Measurements from ENCODE around the gene HSPA12B. TPM values are rescaled to one million over a fixed set of nuclear protein-coding genes. Genes with fewer than 3 reads are reported as not detected.

Gene HSPA12B
- total and polyA plus RNA-seq, 2 of the 13 experiments (the other 11 are each of a cell fraction or from before 2014, with no cell fraction given) = 0.01 TPM; not detected in 1

DNA sequence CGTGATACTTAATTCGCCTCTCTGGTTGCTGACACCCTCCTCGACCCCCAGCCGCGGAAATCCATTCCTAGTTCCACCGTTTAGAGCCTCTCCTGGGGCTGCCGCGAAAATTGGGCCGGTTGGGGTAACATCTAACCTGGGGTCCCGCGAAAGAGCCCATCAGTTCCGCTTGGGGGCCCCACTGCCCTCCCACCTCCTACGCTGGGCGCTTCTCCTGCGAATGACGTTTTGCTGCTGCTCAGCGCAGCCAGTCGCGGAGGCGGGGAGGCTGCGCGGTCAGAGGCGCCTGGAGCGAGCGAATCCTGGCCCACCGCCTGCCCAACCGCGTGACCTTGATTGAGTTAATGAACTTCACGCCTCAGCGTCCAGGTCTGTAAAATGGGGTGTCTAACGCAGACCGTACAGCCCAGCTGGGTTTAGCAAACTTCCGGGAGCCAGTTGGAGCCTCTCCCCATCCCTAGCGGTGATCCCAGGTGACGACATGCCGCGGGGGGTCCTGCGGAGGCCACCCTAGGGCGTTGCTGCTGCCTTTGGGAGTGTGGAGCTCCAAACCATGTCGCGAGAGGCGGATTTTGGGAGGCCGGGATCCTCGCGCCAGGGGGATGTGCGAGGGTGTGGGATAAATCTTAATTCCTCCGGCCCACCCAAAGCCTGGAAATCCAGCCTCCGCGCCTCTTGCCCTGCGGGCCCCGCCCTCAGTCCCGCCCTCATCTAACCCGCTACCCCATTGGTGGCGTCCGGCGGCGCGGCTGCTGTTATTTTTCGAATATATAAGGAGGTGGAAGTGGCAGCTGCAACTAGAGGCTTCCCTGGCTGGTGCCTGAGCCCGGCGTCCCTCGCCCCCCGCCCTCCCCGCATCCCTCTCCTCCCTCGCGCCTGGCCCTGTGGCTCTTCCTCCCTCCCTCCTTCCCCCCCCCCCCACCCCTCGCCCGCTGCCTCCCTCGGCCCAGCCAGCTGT lies 63.3 kb downstream of the HSPA12B start, which contains the start of gene CDC25B (continued):
- TF ChIP-seq GPN1 (CRISPR knock-in tag; IDR thresholded peaks at IDR 0.05; ENCODE audit: borderline replicate concordance) (no peak), RBAK (CRISPR knock-in tag; IDR thresholded peaks at IDR 0.05) (no peak)
- TF ChIP-seq, protein P1, sequence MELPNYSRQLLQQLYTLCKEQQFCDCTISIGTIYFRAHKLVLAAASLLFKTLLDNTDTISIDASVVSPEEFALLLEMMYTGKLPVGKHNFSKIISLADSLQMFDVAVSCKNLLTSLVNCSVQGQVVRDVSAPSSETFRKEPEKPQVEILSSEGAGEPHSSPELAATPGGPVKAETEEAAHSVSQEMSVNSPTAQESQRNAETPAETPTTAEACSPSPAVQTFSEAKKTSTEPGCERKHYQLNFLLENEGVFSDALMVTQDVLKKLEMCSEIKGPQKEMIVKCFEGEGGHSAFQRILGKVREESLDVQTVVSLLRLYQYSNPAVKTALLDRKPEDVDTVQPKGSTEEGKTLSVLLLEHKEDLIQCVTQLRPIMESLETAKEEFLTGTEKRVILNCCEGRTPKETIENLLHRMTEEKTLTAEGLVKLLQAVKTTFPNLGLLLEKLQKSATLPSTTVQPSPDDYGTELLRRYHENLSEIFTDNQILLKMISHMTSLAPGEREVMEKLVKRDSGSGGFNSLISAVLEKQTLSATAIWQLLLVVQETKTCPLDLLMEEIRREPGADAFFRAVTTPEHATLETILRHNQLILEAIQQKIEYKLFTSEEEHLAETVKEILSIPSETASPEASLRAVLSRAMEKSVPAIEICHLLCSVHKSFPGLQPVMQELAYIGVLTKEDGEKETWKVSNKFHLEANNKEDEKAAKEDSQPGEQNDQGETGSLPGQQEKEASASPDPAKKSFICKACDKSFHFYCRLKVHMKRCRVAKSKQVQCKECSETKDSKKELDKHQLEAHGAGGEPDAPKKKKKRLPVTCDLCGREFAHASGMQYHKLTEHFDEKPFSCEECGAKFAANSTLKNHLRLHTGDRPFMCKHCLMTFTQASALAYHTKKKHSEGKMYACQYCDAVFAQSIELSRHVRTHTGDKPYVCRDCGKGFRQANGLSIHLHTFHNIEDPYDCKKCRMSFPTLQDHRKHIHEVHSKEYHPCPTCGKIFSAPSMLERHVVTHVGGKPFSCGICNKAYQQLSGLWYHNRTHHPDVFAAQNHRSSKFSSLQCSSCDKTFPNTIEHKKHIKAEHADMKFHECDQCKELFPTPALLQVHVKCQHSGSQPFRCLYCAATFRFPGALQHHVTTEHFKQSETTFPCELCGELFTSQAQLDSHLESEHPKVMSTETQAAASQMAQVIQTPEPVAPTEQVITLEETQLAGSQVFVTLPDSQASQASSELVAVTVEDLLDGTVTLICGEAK (IDR thresholded peaks at IDR 0.05) = no peak
- TF ChIP-seq, protein P1 (CRISPR knock-in tag; IDR thresholded peaks at IDR 0.05) = peak; percentile 76
- TF ChIP-seq, protein P2, sequence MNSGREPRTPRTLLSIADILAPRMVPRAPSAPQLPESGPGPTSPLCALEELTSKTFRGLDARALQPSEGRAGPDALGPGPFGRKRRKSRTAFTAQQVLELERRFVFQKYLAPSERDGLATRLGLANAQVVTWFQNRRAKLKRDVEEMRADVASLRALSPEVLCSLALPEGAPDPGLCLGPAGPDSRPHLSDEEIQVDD (CRISPR knock-in tag; IDR thresholded peaks at IDR 0.05; ENCODE audit: borderline replicate concordance) = no peak
- TF ChIP-seq, protein P3, sequence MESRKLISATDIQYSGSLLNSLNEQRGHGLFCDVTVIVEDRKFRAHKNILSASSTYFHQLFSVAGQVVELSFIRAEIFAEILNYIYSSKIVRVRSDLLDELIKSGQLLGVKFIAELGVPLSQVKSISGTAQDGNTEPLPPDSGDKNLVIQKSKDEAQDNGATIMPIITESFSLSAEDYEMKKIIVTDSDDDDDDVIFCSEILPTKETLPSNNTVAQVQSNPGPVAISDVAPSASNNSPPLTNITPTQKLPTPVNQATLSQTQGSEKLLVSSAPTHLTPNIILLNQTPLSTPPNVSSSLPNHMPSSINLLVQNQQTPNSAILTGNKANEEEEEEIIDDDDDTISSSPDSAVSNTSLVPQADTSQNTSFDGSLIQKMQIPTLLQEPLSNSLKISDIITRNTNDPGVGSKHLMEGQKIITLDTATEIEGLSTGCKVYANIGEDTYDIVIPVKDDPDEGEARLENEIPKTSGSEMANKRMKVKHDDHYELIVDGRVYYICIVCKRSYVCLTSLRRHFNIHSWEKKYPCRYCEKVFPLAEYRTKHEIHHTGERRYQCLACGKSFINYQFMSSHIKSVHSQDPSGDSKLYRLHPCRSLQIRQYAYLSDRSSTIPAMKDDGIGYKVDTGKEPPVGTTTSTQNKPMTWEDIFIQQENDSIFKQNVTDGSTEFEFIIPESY (CRISPR knock-in tag; IDR thresholded peaks at IDR 0.05) = peak; percentile 76
- TF ChIP-seq, protein P4, sequence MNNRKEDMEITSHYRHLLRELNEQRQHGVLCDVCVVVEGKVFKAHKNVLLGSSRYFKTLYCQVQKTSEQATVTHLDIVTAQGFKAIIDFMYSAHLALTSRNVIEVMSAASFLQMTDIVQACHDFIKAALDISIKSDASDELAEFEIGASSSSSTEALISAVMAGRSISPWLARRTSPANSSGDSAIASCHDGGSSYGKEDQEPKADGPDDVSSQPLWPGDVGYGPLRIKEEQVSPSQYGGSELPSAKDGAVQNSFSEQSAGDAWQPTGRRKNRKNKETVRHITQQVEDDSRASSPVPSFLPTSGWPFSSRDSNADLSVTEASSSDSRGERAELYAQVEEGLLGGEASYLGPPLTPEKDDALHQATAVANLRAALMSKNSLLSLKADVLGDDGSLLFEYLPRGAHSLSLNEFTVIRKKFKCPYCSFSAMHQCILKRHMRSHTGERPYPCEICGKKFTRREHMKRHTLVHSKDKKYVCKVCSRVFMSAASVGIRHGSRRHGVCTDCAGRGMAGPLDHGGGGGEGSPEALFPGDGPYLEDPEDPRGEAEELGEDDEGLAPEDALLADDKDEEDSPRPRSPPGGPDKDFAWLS (CRISPR knock-in tag; IDR thresholded peaks at IDR 0.05; ENCODE audit: borderline replicate concordance) = peak; percentile 76; the same call in 1 of the 2 replicates
- TF ChIP-seq, protein P5, sequence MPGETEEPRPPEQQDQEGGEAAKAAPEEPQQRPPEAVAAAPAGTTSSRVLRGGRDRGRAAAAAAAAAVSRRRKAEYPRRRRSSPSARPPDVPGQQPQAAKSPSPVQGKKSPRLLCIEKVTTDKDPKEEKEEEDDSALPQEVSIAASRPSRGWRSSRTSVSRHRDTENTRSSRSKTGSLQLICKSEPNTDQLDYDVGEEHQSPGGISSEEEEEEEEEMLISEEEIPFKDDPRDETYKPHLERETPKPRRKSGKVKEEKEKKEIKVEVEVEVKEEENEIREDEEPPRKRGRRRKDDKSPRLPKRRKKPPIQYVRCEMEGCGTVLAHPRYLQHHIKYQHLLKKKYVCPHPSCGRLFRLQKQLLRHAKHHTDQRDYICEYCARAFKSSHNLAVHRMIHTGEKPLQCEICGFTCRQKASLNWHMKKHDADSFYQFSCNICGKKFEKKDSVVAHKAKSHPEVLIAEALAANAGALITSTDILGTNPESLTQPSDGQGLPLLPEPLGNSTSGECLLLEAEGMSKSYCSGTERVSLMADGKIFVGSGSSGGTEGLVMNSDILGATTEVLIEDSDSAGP (CRISPR knock-in tag; IDR thresholded peaks at IDR 0.05; ENCODE audit: borderline replicate concordance) = no peak; the same call in 1 of the 2 replicates
- TF ChIP-seq, protein P6, sequence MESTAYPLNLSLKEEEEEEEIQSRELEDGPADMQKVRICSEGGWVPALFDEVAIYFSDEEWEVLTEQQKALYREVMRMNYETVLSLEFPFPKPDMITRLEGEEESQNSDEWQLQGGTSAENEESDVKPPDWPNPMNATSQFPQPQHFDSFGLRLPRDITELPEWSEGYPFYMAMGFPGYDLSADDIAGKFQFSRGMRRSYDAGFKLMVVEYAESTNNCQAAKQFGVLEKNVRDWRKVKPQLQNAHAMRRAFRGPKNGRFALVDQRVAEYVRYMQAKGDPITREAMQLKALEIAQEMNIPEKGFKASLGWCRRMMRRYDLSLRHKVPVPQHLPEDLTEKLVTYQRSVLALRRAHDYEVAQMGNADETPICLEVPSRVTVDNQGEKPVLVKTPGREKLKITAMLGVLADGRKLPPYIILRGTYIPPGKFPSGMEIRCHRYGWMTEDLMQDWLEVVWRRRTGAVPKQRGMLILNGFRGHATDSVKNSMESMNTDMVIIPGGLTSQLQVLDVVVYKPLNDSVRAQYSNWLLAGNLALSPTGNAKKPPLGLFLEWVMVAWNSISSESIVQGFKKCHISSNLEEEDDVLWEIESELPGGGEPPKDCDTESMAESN (CRISPR knock-in tag; conservative IDR thresholded peaks at IDR 0.05) = no peak; the same call in 1 of the 2 replicates

Measured in HepG2 (cell line).